BLaER1 treated with 17β-estradiol and CSF1 and Interleukin-3, amounts not matched to agents 10 nM and 100 nM (cell line): ENCODE results near the gene MPRIP.
"Not testable (repeated sequence)": the region's sequence is repeated elsewhere in the genome, so short reads cannot be mapped to it uniquely, and the experiment has no call there.

ENCODE experiments used
- H3K27ac ChIP-seq, 11 experiments: shearing (Covaris generic); formaldehyde crosslinking; 2 replicates each; pipeline ENCODE4 v1.8.1; 2022
- H3K27me3 ChIP-seq, 11 experiments: shearing (Covaris generic); formaldehyde crosslinking; 2 replicates each; pipeline ENCODE4 v1.8.1; 2022
- H3K36me3 ChIP-seq, 11 experiments: shearing (Covaris generic); formaldehyde crosslinking; 2 replicates each; pipeline ENCODE4 v1.8.1; 2022
- H3K4me1 ChIP-seq, 10 experiments: shearing (Covaris generic); formaldehyde crosslinking; 2 replicates each; pipeline ENCODE4 v1.8.1; 2022
- H3K4me2 ChIP-seq, 11 experiments: shearing (Covaris generic); formaldehyde crosslinking; 2 replicates each; pipeline ENCODE4 v1.8.1; 2022
- H3K4me3 ChIP-seq, 10 experiments: shearing (Covaris generic); formaldehyde crosslinking; 2 replicates each; pipeline ENCODE4 v1.8.1; 2022
- H3K9ac ChIP-seq, 11 experiments: shearing (Covaris generic); formaldehyde crosslinking; 2 replicates each; pipeline ENCODE4 v1.8.1; 2022
- H3K9me3 ChIP-seq, 11 experiments: shearing (Covaris generic); formaldehyde crosslinking; replicated peaks in 1 of 11; 2 replicates each; pipeline ENCODE4 v1.8.1; 2022
- H4K20me1 ChIP-seq, 11 experiments: shearing (Covaris generic); formaldehyde crosslinking; 2 replicates each; pipeline ENCODE4 v1.8.1; 2022
- Cebpa-rat ChIP-seq, 11 experiments: shearing (Covaris generic); IDR thresholded peaks; 2 replicates each; pipeline ENCODE4 v1.8.1; 2022

The MPRIP gene

GRCh38 chr17:17042384-17042736, at the start of gene MPRIP:
Gene MPRIP (plus strand): TSS chr17:17042457. CDS start chr17:17042849, 392 bp downstream.
- H3K36me3 ChIP-seq, result 0 out of 22 replicates have a peak, but pooled peaks cover 0 to 5% (median 0%) of the 10 kb centered on the region in 11 experiments
- peak within 1 kb of the TSS; percentile 75 to 96 (median 86) for H3K4me3 ChIP-seq
- peaks cover 55 to 84% (median 74%) of the 10 kb centered on the region in 10 experiments for H3K4me1 ChIP-seq
- peak within 1 kb of the TSS; percentile 73 to 95 (median 86) for H3K9ac ChIP-seq
- peaks cover 31 to 51% (median 43%) of the 10 kb centered on the region in 11 experiments; a peak in 21 of 22 replicates for H4K20me1 ChIP-seq
- H3K9me3 ChIP-seq, result peaks cover 0 to 6% (median 0%) of the 10 kb centered on the region in 11 experiments; a peak in 4 of 22 replicates
- peak within 1 kb of the TSS; percentile 37 to 90 (median 80); a peak in 21 of 22 replicates for H3K27ac ChIP-seq
- no peak for TF ChIP-seq Cebpa-rat (IDR thresholded peaks at IDR 0.05)
- no peaks in the 10 kb centered on the region for H3K27me3 ChIP-seq
- peak within 1 kb of the TSS; percentile 93 to 99 (median 97) for H3K4me2 ChIP-seq

DNA sequence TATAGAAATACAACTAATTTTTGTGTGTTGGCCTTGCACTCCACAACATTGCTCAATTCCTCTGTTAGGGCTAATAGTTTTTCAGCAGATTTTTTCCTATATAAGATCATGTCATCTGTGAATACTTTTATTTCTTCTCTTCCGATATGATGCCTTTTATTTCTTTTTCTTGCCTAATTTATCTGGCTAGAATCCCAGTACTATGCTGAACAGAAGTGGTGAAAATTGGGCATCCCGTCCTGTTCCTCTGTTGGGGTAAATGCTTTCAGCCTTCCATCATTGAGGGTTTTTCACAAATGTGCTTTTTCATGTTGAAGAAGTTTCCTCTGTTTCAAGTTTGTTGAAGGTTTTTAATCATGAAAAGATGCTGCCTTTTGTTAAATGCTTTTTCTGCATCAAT, 47.6 kb upstream of the MPRIP start:
- TF ChIP-seq Cebpa-rat (IDR thresholded peaks at IDR 0.05), result no peak
- Histone ChIP-seq H3K9ac (no peak overlapping the region), H3K9me3 (no peaks in the 10 kb centered on the region), H3K27ac (no peak overlapping the region), H3K4me1 (peaks cover 21 to 37% (median 30%) of the 10 kb centered on the region in 10 experiments), H3K27me3 (no peaks in the 10 kb centered on the region), H4K20me1 (no peaks in the 10 kb centered on the region), H3K4me3 (no peak overlapping the region), H3K36me3 (no peaks in the 10 kb centered on the region), H3K4me2 (no peak overlapping the region)

- TF ChIP-seq Cebpa-rat (IDR thresholded peaks at IDR 0.05), result no peak
- no peaks in the 10 kb centered on the region for H3K36me3 ChIP-seq
These were observed 46.3 kb upstream of the MPRIP start for GRCh38 chr17:16995930-16996329.

GRCh38 chr17:16996726-16997125, 45.5 kb upstream of the MPRIP start:
- not testable (repeated sequence) for H3K4me3 ChIP-seq
- peak overlapping the region in 5 of 11 experiments; percentile 13 to 37 (median 21); a peak in 6 of 22 replicates for H3K4me2 ChIP-seq

More at GRCh38 chr17:16995930-16996329, 46.3 kb upstream of the MPRIP start:
- no peak overlapping the region for H3K4me3 ChIP-seq
- H4K20me1 ChIP-seq, result peaks cover 0 to 3% (median 0%) of the 10 kb centered on the region in 11 experiments; a peak in 1 of 22 replicates
- H3K4me1 ChIP-seq, result peaks cover 8 to 29% (median 18%) of the 10 kb centered on the region in 10 experiments; a peak in 19 of 20 replicates
- no peak overlapping the region for H3K27ac ChIP-seq
- no peak overlapping the region for H3K9ac ChIP-seq
- H3K9me3 ChIP-seq, result no peaks in the 10 kb centered on the region
- H3K27me3 ChIP-seq, result no peaks in the 10 kb centered on the region
- no peak overlapping the region for H3K4me2 ChIP-seq

DNA sequence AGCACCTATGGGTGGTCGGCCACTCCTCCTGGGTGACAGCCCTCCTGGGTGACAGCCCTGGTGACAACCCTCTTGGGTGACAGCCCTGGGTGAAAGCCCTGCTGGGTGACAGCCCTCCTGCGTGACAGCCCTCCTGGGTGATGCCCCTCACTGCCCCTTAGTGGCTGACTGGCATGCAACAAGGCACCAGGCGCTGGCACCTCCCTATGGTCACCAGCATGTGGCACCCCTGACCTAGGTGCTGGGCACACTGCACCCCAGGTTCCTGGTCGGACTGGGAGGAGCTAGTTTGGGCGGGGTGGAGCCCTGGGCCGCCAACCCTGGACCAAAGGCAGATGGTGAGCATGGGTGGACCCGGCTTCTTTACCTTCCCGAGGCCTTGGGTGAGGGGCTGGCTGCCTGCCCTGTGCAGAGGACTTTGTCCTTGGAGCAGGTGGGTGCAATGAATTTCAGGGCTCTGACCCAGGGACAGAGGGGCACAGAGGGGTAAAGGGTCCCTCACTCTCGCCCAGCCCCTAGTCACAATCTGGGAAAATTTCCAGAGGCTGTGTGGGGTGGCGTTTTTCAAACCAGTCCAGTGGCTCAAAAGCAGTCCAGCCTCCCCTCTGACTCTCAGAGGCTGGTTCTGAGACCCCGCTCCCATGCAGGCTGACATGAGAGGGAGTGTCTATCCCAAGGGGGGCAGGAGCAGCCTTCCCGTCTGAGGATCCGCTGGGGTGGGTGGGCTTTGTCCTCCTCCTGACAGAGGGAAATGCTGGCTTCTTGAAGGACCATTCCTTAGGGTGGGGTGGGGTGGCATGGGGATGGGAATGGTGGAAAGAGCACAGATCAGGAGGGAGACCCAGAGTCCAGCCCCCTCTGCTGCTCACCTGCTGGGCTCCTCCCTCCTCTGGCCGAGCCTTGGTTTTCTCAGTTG, 44.5 kb upstream of the MPRIP start:
- no peaks in the 10 kb centered on the region for H3K9me3 ChIP-seq
- H3K27ac ChIP-seq, result no peak overlapping the region
- no peaks in the 10 kb centered on the region for H3K36me3 ChIP-seq
- H3K4me3 ChIP-seq, result no peak overlapping the region
- peaks cover 4 to 36% (median 24%) of the 10 kb centered on the region in 10 experiments; a peak in 15 of 20 replicates for H3K4me1 ChIP-seq
- H3K4me2 ChIP-seq, result peak overlapping the region in 2 of 11 experiments; percentile 32 to 37; a peak in 2 of 22 replicates
- H4K20me1 ChIP-seq, result peaks cover 0 to 12% (median 0%) of the 10 kb centered on the region in 11 experiments; a peak in 2 of 22 replicates
- no peak for TF ChIP-seq Cebpa-rat (IDR thresholded peaks at IDR 0.05)
- H3K27me3 ChIP-seq, result no peaks in the 10 kb centered on the region
- no peak overlapping the region for H3K9ac ChIP-seq

More at GRCh38 chr17:16996726-16997125, 45.5 kb upstream of the MPRIP start:
- not testable (repeated sequence) for H3K27me3 ChIP-seq, H3K9ac ChIP-seq, H3K9me3 ChIP-seq, H3K36me3 ChIP-seq, H3K27ac ChIP-seq, H4K20me1 ChIP-seq
- peaks cover 4 to 29% (median 16%) of the 10 kb centered on the region in 10 experiments; a peak in 14 of 20 replicates for H3K4me1 ChIP-seq

GRCh38 chr17:16999931-17000625, 42.2 kb upstream of the MPRIP start:
- H4K20me1 ChIP-seq, result peaks cover 0 to 14% (median 0%) of the 10 kb centered on the region in 11 experiments; a peak in 2 of 22 replicates
- peaks cover 4 to 53% (median 36%) of the 10 kb centered on the region in 10 experiments; a peak in 18 of 20 replicates for H3K4me1 ChIP-seq
- no peak overlapping the region for H3K4me2 ChIP-seq
- no peaks in the 10 kb centered on the region for H3K9me3 ChIP-seq
- no peak overlapping the region for H3K27ac ChIP-seq
- H3K4me3 ChIP-seq, result no peak overlapping the region
- H3K9ac ChIP-seq, result no peak overlapping the region
- no peak for TF ChIP-seq Cebpa-rat (IDR thresholded peaks at IDR 0.05)
- H3K27me3 ChIP-seq, result peaks cover 0 to 14% (median 0%) of the 10 kb centered on the region in 11 experiments; a peak in 2 of 22 replicates
- no peaks in the 10 kb centered on the region for H3K36me3 ChIP-seq

DNA sequence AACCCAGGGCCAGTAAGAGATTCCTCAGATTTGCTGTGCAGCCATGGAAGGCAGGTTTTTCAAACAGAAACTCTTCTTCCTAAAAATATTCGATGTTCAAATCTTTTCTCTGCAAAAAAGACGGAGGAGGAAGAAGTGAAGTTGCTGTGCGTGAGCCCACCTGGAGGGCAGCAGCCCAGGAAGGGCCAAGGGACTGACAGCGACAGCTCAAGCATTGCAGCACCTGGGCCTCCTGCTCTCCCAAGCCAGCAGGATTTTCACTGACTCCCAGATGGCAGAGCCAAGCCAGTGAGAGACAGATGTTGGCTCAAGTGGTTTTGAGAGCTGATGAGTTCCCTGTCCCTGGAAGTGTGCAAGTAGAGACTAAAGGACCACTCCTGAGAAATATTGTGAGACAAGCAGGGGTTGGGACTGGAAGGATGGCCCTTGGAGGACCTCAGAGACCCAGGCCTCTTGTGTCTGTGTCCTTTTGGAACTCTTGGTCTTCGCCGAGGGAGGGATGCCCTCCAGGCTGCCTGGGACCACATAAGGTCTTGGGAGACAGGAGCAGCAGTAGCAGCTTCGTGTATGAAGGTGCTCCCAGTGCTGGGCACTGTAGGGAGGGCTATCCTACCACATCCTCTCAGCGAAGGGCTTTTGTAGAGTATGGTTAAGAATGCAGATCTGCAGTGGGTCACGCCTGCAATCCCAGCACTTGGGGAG, 41.0 kb upstream of the MPRIP start:
- Histone ChIP-seq H3K4me3 (no peak overlapping the region), H4K20me1 (peaks cover 0 to 14% (median 0%) of the 10 kb centered on the region in 11 experiments; a peak in 2 of 22 replicates), H3K9me3 (no peaks in the 10 kb centered on the region), H3K4me2 (peak overlapping the region in 7 of 11 experiments; percentile 7 to 52 (median 24); a peak in 10 of 22 replicates), H3K36me3 (no peaks in the 10 kb centered on the region), H3K9ac (peak overlapping the region in 4 of 11 experiments; percentile 6 to 21 (median 10); a peak in 2 of 22 replicates), H3K4me1 (peaks cover 4 to 65% (median 47%) of the 10 kb centered on the region in 10 experiments; a peak in 18 of 20 replicates), H3K27me3 (peaks cover 0 to 20% (median 0%) of the 10 kb centered on the region in 11 experiments; a peak in 2 of 22 replicates), H3K27ac (no peak overlapping the region)
- no peak for TF ChIP-seq Cebpa-rat (IDR thresholded peaks at IDR 0.05)

- Histone ChIP-seq H3K4me3 (no peak overlapping the region), H4K20me1 (peaks cover 0 to 14% (median 0%) of the 10 kb centered on the region in 11 experiments; a peak in 2 of 22 replicates), H3K4me2 (peak overlapping the region; percentile 15 to 85 (median 42); a peak in 16 of 22 replicates), H3K9ac (peak overlapping the region in 1 of 11 experiments; percentile 6; a peak in 1 of 22 replicates), H3K27me3 (peaks cover 0 to 20% (median 0%) of the 10 kb centered on the region in 11 experiments; a peak in 2 of 22 replicates), H3K4me1 (peaks cover 4 to 69% (median 53%) of the 10 kb centered on the region in 10 experiments; a peak in 18 of 20 replicates), H3K27ac (no peak overlapping the region), H3K36me3 (no peaks in the 10 kb centered on the region), H3K9me3 (peaks cover 0 to 6% (median 0%) of the 10 kb centered on the region in 11 experiments; a peak in 3 of 22 replicates)
- TF ChIP-seq Cebpa-rat (IDR thresholded peaks at IDR 0.05), result no peak
These were observed 40.3 kb upstream of the MPRIP start for GRCh38 chr17:17001874-17002520.

DNA sequence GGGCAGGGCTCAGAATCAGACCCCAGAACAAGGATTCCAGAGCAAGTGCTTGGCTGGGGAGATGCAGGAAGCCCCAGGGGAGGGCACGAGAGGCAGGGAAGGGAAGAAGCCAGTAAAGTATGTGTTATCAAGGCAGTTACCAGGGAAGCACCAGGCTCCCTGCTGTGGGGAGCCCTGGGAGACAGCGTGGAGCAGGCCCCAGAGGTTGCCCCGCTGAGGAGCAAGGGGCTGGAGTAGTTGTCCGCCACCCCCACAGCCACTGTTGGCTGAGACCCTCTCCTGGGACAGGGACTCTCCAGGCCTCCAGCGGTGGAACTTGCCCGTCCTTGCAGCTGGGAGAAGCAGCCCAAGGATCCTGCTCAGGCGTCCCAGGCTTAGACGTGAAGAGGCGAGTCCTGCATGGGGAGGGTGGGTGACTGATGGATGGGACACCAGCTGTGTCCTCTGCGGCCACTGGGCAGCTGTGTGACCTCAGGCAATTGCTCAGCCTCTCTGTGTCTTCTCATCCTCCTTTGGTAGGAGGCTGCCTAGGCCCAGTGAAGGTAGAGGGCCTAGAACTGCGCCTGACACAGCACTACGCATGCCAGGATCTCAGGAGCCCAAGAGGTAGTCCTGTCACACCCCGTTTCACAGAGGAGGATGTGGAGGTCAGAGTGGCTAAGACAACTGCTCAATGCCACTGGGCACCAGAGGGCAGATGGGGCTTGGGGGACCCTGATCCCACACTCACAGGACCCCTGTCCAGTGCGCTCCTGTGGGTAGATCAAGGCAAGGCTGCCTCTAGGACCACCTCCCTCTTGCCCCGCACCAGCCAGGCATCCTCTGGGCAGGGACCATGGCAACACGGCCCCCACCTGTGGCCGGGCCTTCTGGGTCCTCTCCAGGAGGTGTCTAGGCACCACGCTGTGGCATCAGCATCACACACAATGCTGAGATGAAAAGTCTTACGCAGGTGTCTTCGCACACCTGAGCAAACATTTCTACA, 39.2 kb upstream of the MPRIP start:
- H3K36me3 ChIP-seq, H3K9me3 ChIP-seq, H3K9ac ChIP-seq, H3K27ac ChIP-seq, H3K4me3 ChIP-seq: not testable (repeated sequence)
- Histone ChIP-seq H3K4me2 (peak overlapping the region in 2 of 11 experiments; percentile 23 to 34; a peak in 2 of 22 replicates), H3K4me1 (peaks cover 4 to 70% (median 58%) of the 10 kb centered on the region in 10 experiments; a peak in 18 of 20 replicates), H4K20me1 (peaks cover 0 to 14% (median 0%) of the 10 kb centered on the region in 11 experiments; a peak in 2 of 22 replicates), H3K27me3 (peaks cover 0 to 20% (median 0%) of the 10 kb centered on the region in 11 experiments; a peak in 2 of 22 replicates)
